HG03342 (cell line): Measurements from ENCODE around the gene REPS2.

ENCODE experiments used
- ATAC-seq: cut with Tn5 transposase; IDR thresholded peaks from one replicate; pipeline ENCODE4 v1.9.1; 2021; ENCODE audit warnings: mild to moderate bottlenecking, moderate library complexity; ENCODE audit not compliant: unreplicated experiment

REPS2 gene

DNA sequence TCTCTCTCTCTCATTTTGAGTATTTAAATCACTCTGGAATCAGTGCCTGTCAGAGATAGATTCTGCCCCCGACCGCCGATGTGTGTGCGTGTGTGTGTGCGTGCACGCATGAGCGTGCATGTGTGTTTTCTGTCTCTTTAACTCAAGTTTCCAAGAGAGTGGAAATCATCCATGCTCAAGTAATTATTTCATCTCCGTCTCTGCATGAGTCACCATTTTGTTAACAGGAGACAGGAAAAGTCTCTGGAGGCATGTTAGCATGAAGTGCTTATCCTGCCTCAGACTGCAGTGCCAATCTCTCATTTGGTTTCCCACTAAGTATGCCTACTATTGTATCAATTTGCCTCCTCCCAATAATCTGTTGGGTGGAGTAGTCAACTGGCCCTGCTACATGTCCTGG is 245.6 kb downstream of the REPS2 start:
- no peak for ATAC-seq
